T-helper 1 cell treated with Interleukin-12 subunit alpha and Interleukin-12 subunit beta and Interleukin-4 antibody, amounts not matched to agents 30 μg/mL and 1 μg/mL, for 36 hours (primary cell): ENCODE measurements around the gene PRKD1.

Experiments used
- H3K27ac Mint-ChIP-seq: one replicate; pipeline ENCODE4 v1.8.0; 2021; ENCODE audit warnings: mild to moderate bottlenecking, mixed read lengths
- H3K27me3 Mint-ChIP-seq: one replicate; pipeline ENCODE4 v1.8.0; 2021; ENCODE audit warnings: low read depth, mixed read lengths
- H3K36me3 Mint-ChIP-seq: one replicate; pipeline ENCODE4 v1.8.0; 2021; ENCODE audit warnings: low read depth, mixed read lengths
- H3K4me1 Mint-ChIP-seq: one replicate; pipeline ENCODE4 v1.8.0; 2021; ENCODE audit warnings: low read depth, mixed read lengths
- H3K4me3 Mint-ChIP-seq: one replicate; pipeline ENCODE4 v1.8.0; 2021; ENCODE audit warnings: mild to moderate bottlenecking, moderate library complexity, mixed read lengths
- H3K9me3 Mint-ChIP-seq: one replicate; pipeline ENCODE4 v1.8.0; 2021; ENCODE audit warnings: mixed read lengths

The PRKD1 gene

DNA sequence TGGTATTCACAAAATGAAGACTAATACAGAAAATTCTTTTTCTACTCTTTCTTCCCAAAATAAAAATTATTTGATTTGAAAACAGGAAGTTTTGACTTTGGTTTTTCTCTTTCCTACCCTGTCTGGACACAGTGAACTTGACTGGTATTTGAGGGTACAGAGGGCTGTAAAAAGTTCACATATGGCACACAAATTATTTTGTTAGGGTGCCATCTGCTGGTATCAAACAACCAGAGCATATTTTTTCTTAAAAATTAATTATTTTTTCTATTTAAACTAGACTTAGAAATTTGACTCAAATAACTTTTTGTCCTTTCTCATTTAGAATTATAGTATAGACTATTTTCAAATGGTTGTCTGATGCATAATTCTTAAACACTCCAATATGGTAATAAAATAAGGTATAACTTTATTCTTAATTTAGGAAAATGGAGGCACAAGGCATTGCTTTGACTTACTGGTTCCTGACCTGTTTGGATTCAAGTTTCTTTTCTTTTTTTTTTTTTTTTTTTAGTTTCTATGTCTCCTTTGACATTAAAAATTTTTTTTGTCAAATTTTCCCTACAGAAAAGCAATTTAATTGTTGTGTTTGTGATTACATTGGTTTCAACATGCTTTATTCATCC is 390.6 kb downstream of the PRKD1 start:
- peaks cover 16% of the 10 kb centered on the region for H3K9me3 Mint-ChIP-seq
- no peaks in the 10 kb centered on the region for H3K36me3 Mint-ChIP-seq
- H3K27ac Mint-ChIP-seq = no peak overlapping the region
- no peaks in the 10 kb centered on the region for H3K4me1 Mint-ChIP-seq
- H3K27me3 Mint-ChIP-seq = no peaks in the 10 kb centered on the region
- no peak overlapping the region for H3K4me3 Mint-ChIP-seq

GRCh38 chr14:29529418-29529817 is 398.2 kb downstream of the PRKD1 start:
- Mint-ChIP-seq H3K36me3 (no peaks in the 10 kb centered on the region), H3K27me3 (no peaks in the 10 kb centered on the region), H3K4me3 (no peak overlapping the region), H3K4me1 (no peaks in the 10 kb centered on the region), H3K27ac (no peak overlapping the region), H3K9me3 (peaks cover 11% of the 10 kb centered on the region)

- H3K4me3 Mint-ChIP-seq = no peak overlapping the region
- H3K27ac Mint-ChIP-seq = no peak overlapping the region
- no peaks in the 10 kb centered on the region for H3K4me1 Mint-ChIP-seq
- no peaks in the 10 kb centered on the region for H3K27me3 Mint-ChIP-seq
- no peaks in the 10 kb centered on the region for H3K36me3 Mint-ChIP-seq
- peaks cover 6% of the 10 kb centered on the region for H3K9me3 Mint-ChIP-seq
These were observed 398.8 kb downstream of the PRKD1 start for GRCh38 chr14:29528889-29529288.

DNA sequence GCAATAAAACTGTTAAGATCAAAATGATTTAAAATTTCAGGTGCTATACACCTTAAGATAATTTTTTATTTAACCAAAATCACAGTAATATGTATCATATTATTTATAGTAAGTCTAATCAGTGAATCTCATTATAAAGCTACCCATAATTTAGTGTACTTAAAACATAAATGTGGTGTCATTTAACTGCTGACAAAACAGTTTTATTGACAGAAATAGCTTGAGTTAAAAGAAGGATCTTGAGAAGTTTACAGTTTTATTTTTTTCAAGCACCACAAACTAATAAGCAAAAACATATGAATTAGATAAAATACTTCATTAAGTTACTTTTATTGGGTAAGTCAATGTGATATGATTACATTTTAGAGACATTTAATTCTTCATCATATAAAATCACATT is 400.4 kb downstream of the PRKD1 start:
- Mint-ChIP-seq H3K9me3 (no peaks in the 10 kb centered on the region), H3K4me1 (no peaks in the 10 kb centered on the region), H3K4me3 (no peak overlapping the region), H3K36me3 (no peaks in the 10 kb centered on the region), H3K27ac (no peak overlapping the region), H3K27me3 (no peaks in the 10 kb centered on the region)
